Esophagus muscularis mucosa (tissue), 4 donors: ENCODE data around the gene BTBD17. TPM values are rescaled to one million over a fixed set of nuclear protein-coding genes. Genes with fewer than 3 reads are reported as not detected.

Source experiments
- DNase-seq: peaks from one replicate; pipeline ENCODE4 v3.0.0-alpha.2; 2017; ENCODE audit errors: extremely low spot score
- H3K27ac ChIP-seq, 4 donors: fragments of 200-600 bp; sonication (generic); replicated peaks in 1 of 4; 1 replicate in 3 of 4; 2 replicates in 1 of 4; pipeline ENCODE4 v1.5.1; 2016 to 2019; ENCODE audit warnings: mild to moderate bottlenecking in 1 of 4
- H3K27me3 ChIP-seq, 4 donors: fragments of 200-600 bp; sonication (generic); one replicate each; pipeline versions ENCODE4 v1.5.1 to v1.6.0; 2016 to 2019
- H3K36me3 ChIP-seq, 4 donors: fragments of 200-600 bp; sonication (generic); one replicate each; pipeline ENCODE4 v1.5.1; 2016 to 2019
- H3K4me1 ChIP-seq, 4 donors: fragments of 200-600 bp; sonication (generic); one replicate each; pipeline ENCODE4 v1.5.1; 2016 to 2019
- H3K4me3 ChIP-seq, 4 donors: fragments of 200-600 bp; sonication (generic); 1 replicate in 2 of 4; 2 replicates in 2 of 4; pipeline ENCODE4 v1.5.1; 2016 to 2019; ENCODE audit warnings: mild to moderate bottlenecking in 4 of 4, moderate library complexity in 1 of 4
- H3K9me3 ChIP-seq, 4 donors: fragments of 200-600 bp; sonication (generic); 1 replicate in 3 of 4; 2 replicates in 1 of 4; pipeline ENCODE4 v1.5.1; 2016 to 2019
- EP300 ChIP-seq: sonication (generic); formaldehyde crosslinking; IDR thresholded peaks from one replicate; pipeline ENCODE4 v1.6.1; 2017; ENCODE audit warnings: antibody characterized with exemption
- POLR2A ChIP-seq: fragments of 450-650 bp; IDR thresholded peaks from one replicate; pipeline ENCODE4 v1.6.1; 2017; ENCODE audit warnings: antibody characterized with exemption, moderate library complexity, mild to moderate bottlenecking, low read depth
- POLR2AphosphoS5 ChIP-seq, 2 donors: sonication (generic); formaldehyde crosslinking; IDR thresholded peaks; one replicate each; pipeline ENCODE4 v1.6.1; 2017; ENCODE audit warnings: antibody characterized with exemption in 2 of 2
- WGBS: methylation state at CpG from one replicate; pipeline ENCODE4 v1.1.5; 2018; 5-methylcytosine and 5-hydroxymethylcytosine counted together
- intact Hi-C: fragments of 100-400 bp; cut with DNase I; formaldehyde crosslinking; loops from one replicate; pipeline ENCODE4 v1.15.1; 2023
- total RNA-seq, 4 donors: library from RNA; depleted of rRNA; stranded (reverse); fragments of >200 nt; gene quantifications; one replicate each; pipeline versions ENCODE4 v1.1.0 to v1.2.1, GENCODE V29; 2016
- TF ChIP-seq, protein P1 (sequence below), 3 experiments: fragments of 200-600 bp in 2 of 3; fragments of 450-650 bp in 1 of 3; sonication (generic) in 2 of 3; IDR thresholded peaks; one replicate each; pipeline ENCODE4 v1.5.1; 2017 to 2019; ENCODE audit warnings: antibody characterized with exemption in 3 of 3, mild to moderate bottlenecking in 2 of 3, moderate library complexity in 1 of 3

BTBD17 gene
- total RNA-seq, 4 donors from 2014 or later: 0.17 TPM; not detected in 3

DNA sequence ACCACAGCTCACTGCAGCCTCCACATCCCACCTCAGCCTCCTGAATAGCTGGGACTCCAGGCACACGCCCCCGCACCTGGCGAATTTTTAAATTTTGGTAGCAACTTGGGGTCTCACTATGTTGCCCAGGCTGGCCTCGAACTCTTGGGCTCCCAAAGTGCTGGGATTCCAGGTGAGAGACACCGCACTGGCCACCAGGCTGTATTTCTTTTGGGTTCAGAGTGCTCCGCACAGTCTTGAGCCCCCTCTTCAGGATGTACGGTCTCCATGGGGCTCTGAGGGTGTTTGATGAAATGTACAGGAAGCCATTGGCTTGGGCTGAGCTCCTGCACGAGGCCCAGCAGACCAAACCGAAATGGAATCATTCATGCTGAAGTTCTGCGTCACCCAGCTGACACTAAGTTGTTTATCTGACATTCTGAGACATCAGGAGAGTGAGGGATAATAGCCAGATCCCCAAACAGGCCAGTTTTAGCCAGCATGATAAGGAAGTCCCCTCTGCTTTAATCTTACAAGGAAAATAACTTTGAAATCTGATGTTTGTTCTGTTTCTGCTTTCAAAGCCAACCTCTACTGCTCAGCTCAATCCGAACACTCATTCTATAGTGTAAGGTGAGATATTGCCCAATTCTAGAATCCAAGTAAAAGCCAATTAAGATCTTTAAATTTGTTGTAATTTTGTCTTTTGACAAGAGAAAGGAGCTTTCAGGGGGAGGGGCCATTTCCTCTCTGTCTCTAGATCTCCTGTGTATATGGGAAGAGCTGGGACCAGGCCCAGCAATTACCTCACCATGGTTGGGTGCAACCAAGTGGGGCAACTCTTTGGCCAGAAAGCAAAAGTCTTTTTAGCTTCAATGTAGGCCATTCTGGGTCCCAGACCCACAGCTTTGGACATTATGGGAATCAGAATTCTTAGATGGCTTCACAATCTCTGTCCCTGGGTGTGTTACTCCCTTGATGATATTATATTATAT lies 29.3 kb upstream of the BTBD17 start:
- Histone ChIP-seq H3K36me3 (no peaks in the 10 kb centered on the region), H3K9me3 (peaks cover 0 to 3% (median 0%) of the 10 kb centered on the region in 4 donors), H3K4me3 (no peak overlapping the region), H3K27ac (no peak overlapping the region), H3K4me1 (peaks cover 0 to 12% (median 5%) of the 10 kb centered on the region in 4 donors), H3K27me3 (no peaks in the 10 kb centered on the region)
- WGBS: 79% methylated on average over 11 of the region's 11 CpGs
- DNase-seq: no peak
- intact Hi-C loops: no loop called here
- TF ChIP-seq POLR2AphosphoS5 (IDR thresholded peaks at IDR 0.05) (no peak), POLR2A (no peak), EP300 (no peak)
- TF ChIP-seq, protein P1, sequence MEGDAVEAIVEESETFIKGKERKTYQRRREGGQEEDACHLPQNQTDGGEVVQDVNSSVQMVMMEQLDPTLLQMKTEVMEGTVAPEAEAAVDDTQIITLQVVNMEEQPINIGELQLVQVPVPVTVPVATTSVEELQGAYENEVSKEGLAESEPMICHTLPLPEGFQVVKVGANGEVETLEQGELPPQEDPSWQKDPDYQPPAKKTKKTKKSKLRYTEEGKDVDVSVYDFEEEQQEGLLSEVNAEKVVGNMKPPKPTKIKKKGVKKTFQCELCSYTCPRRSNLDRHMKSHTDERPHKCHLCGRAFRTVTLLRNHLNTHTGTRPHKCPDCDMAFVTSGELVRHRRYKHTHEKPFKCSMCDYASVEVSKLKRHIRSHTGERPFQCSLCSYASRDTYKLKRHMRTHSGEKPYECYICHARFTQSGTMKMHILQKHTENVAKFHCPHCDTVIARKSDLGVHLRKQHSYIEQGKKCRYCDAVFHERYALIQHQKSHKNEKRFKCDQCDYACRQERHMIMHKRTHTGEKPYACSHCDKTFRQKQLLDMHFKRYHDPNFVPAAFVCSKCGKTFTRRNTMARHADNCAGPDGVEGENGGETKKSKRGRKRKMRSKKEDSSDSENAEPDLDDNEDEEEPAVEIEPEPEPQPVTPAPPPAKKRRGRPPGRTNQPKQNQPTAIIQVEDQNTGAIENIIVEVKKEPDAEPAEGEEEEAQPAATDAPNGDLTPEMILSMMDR (IDR thresholded peaks at IDR 0.05): no peak

DNA sequence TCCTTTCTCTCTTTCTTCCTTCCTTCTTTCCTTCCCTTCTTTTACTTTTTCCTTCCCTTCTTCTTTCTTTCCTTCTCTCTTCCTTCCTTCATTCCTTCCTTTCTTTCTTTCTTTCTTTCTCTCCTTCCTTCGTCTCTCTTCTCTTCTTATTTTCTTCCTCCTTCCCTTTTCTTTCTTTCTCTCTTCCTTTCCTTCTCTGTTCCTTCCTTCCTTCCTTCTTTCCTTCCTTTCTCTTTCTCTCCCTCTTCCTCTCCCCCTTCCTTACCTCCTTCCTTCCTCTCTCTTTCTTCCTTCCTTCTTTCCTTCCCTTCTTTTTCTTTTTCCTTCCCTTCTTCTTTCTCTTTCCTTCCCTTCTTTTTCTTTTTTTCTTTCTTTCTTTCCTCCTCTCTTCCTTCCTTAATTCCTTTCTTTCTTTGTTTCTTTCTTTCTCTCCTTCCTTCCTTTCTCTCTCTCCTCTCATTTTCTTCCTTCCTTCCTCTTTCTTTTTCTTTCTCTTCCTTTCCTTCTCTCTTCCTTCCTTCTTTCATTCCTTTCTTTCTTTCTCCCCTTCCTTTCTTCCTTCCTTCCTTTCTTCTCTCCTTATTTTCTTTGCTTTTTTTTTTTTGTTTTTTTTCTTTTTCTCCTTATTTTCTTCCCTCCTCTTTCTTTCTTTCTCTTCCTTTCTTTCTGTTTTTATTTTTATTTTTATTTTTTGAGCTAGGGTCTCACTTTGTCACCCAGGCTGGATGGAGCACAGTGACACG lies 28.4 kb upstream of the BTBD17 start:
- TF ChIP-seq POLR2AphosphoS5 (IDR thresholded peaks at IDR 0.05): no peak
- TF ChIP-seq, protein P1 (IDR thresholded peaks at IDR 0.05): no peak
- TF ChIP-seq EP300: no peak
- TF ChIP-seq POLR2A: no peak
- no peak overlapping the region for H3K4me3 ChIP-seq
- no peaks in the 10 kb centered on the region for H3K36me3 ChIP-seq
- no peaks in the 10 kb centered on the region for H3K27me3 ChIP-seq
- peaks cover 0 to 3% (median 0%) of the 10 kb centered on the region in 4 donors for H3K9me3 ChIP-seq
- WGBS: 84% methylated on average over 2 of the region's 2 CpGs
- peaks cover 0 to 14% (median 5%) of the 10 kb centered on the region in 4 donors for H3K4me1 ChIP-seq
- intact Hi-C loops: no loop called here
- DNase-seq: no peak
- no peak overlapping the region for H3K27ac ChIP-seq

DNA sequence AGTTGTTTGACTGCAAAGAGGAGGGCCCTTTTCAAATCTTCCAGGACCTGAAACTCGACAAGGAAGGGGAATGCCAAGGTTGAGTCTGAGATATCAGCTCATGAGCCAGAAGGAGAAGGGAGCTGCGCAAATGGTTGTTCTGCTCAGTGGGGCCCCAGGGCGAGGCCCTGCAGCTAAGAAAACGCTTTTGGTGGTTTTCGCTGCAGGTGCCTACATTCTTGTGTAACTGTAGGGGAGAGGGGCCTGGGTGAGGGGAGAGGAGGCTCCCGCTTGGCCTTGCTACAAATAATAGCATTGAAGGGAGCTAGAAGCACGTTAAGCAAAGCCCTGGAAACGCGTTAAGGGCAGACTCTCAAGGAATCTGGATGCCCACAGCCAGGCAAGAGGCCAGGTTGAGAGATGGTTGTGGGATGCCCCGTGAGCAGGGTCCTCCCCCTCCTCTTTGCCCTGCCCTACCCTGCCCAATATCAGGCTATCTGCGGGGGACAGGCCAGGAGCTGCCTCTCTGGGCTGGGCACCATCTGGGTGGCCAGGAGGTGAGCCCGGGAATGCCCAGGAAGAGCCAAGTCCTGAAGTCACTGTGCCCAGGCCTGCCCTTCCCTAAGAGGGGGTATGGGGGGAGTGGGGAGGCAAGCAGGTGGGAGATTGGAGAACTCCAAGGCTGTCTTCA lies 27.6 kb upstream of the BTBD17 start:
- Histone ChIP-seq H3K9me3 (peaks cover 0 to 3% (median 0%) of the 10 kb centered on the region in 4 donors), H3K4me1 (peaks cover 0 to 14% (median 5%) of the 10 kb centered on the region in 4 donors), H3K4me3 (no peak overlapping the region), H3K27ac (no peak overlapping the region), H3K27me3 (no peaks in the 10 kb centered on the region), H3K36me3 (no peaks in the 10 kb centered on the region)
- intact Hi-C loops: no loop called here
- WGBS: 74% methylated on average over 12 of the region's 12 CpGs
- no peak for TF ChIP-seq POLR2A
- no peak for TF ChIP-seq POLR2AphosphoS5 (IDR thresholded peaks at IDR 0.05)
- TF ChIP-seq, protein P1 (IDR thresholded peaks at IDR 0.05): no peak
- no peak for TF ChIP-seq EP300
- no peak for DNase-seq

DNA sequence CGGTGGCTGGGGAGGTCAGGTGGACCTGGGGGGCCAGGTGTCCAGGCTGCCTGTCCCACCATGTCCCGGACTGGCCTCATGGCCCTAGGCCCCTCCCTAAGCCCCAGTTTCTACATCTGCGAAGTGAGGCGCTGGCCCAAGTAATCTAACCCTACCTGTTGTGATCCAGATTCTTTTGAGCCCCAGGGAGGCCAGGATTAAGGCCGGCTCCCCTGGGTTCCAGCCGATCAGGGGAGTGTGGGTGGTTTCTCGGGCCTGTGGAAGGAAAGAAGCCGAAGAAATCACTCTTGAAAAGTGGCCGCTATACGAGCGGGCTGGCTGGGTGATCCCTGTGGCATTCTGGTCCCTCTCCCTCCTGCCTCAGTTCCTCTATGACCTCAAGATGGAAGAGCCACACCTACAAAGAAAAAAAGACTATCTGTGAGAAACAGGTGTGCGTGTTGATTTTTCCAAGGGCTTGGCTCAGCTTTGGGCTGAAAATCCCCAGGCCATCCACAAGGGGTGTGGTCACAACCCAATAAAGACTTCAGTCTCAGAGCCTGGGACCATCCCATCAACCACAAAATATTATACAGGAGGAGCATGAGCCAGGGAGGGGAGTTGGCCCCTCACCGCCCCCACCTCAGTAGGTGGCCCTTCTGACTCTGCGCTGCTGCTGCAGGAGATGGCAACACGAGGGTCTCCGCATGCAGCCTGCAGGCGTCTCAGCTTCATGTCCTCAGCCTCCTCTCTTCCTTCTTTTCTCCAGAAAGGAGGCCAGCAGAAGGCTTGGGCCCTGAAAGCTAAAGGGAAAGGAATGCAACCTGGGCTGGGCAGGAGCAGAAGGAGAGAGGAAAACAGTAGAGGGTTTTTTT lies 25.9 kb upstream of the BTBD17 start:
- H3K27me3 ChIP-seq: no peaks in the 10 kb centered on the region
- peaks cover 0 to 14% (median 5%) of the 10 kb centered on the region in 4 donors for H3K4me1 ChIP-seq
- DNase-seq: no peak
- no peak overlapping the region for H3K27ac ChIP-seq
- H3K4me3 ChIP-seq: no peak overlapping the region
- TF ChIP-seq POLR2AphosphoS5 (IDR thresholded peaks at IDR 0.05): no peak
- no peak for TF ChIP-seq EP300
- no peak for TF ChIP-seq POLR2A
- TF ChIP-seq, protein P1 (IDR thresholded peaks at IDR 0.05): no peak
- WGBS: 74% methylated on average over 16 of the region's 17 CpGs
- intact Hi-C loops: no loop called here
- no peaks in the 10 kb centered on the region for H3K9me3 ChIP-seq
- H3K36me3 ChIP-seq: no peaks in the 10 kb centered on the region
